ENCODE measurements around the gene MYO5B.

GRCh38 chr18:50161597-50162205 lies 33.2 kb downstream of the MYO5B start:
- TF ChIP-seq POLR2A (IDR thresholded peaks at IDR 0.05) = no peak
- TF ChIP-seq CTCF (IDR thresholded peaks at IDR 0.05) = no peak

Data from thyroid gland (tissue), 4 donors.